ACC112 (cell line): ENCODE results near the gene IFITM2.

ENCODE experiments used
- H2AFZ ChIP-seq: fragments of 200-600 bp; sonication (generic); one replicate; pipeline ENCODE4 v1.6.0; 2017; ENCODE audit warnings: antibody characterized with exemption, low read length; ENCODE audit not compliant: unreplicated experiment
- H3K27ac ChIP-seq: fragments of 200-600 bp; sonication (generic); 2 replicates; pipeline ENCODE4 v1.5.1; 2014; ENCODE audit warnings: low read depth, mild to moderate bottlenecking, antibody characterized with exemption, low read length, moderate library complexity
- H3K27me3 ChIP-seq: fragments of 200-600 bp; sonication (generic); 2 replicates; pipeline ENCODE4 v1.6.1; 2014; ENCODE audit warnings: mild to moderate bottlenecking, antibody characterized with exemption, low read length, moderate library complexity, mixed read lengths; ENCODE audit not compliant: insufficient read depth
- H3K36me3 ChIP-seq: fragments of 200-600 bp; sonication (generic); 2 replicates; pipeline ENCODE4 v1.6.1; 2016; ENCODE audit warnings: mild to moderate bottlenecking, antibody characterized with exemption, low read length, moderate library complexity, mixed read lengths; ENCODE audit not compliant: insufficient read depth
- H3K4me1 ChIP-seq: fragments of 200-600 bp; sonication (generic); one replicate; pipeline ENCODE4 v1.6.1; 2016; ENCODE audit warnings: low read length, mixed read lengths; ENCODE audit not compliant: insufficient read depth, unreplicated experiment, control insufficient read depth
- H3K4me3 ChIP-seq: fragments of 200-600 bp; sonication (generic); 2 replicates; pipeline ENCODE4 v1.5.1; 2014; ENCODE audit warnings: mild to moderate bottlenecking, low read depth, low read length
- H3K79me2 ChIP-seq: fragments of 200-600 bp; sonication (generic); one replicate; pipeline ENCODE4 v1.6.0; 2016; ENCODE audit warnings: low read length; ENCODE audit not compliant: control insufficient read depth, unreplicated experiment, insufficient read depth

IFITM2 gene

DNA sequence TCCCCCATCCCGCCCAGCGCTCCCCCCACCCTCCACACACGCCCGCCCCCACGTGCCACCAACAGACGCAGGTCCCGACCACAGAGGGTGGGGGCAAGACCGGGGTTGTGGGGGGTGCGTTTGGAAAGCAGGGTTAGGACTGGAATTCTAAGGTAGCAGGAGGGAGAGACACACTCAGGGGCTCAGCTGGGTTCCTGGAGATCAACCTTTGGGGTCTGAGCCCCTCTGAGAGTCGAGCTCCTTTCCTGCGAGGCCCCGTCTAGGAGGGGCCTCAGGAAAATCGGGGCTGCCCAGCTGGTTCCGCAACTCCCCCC, 18.3 kb upstream of the IFITM2 start:
- no peaks in the 10 kb centered on the region for H3K36me3 ChIP-seq
- H2AFZ ChIP-seq: no peak overlapping the region
- peak overlapping the region; percentile 59 for H3K4me3 ChIP-seq
- no peaks in the 10 kb centered on the region for H3K79me2 ChIP-seq
- H3K4me1 ChIP-seq: peaks cover 3% of the 10 kb centered on the region
- H3K27ac ChIP-seq: no peak overlapping the region
- peaks cover 5% of the 10 kb centered on the region; the same call in 1 of the 2 replicates for H3K27me3 ChIP-seq

DNA sequence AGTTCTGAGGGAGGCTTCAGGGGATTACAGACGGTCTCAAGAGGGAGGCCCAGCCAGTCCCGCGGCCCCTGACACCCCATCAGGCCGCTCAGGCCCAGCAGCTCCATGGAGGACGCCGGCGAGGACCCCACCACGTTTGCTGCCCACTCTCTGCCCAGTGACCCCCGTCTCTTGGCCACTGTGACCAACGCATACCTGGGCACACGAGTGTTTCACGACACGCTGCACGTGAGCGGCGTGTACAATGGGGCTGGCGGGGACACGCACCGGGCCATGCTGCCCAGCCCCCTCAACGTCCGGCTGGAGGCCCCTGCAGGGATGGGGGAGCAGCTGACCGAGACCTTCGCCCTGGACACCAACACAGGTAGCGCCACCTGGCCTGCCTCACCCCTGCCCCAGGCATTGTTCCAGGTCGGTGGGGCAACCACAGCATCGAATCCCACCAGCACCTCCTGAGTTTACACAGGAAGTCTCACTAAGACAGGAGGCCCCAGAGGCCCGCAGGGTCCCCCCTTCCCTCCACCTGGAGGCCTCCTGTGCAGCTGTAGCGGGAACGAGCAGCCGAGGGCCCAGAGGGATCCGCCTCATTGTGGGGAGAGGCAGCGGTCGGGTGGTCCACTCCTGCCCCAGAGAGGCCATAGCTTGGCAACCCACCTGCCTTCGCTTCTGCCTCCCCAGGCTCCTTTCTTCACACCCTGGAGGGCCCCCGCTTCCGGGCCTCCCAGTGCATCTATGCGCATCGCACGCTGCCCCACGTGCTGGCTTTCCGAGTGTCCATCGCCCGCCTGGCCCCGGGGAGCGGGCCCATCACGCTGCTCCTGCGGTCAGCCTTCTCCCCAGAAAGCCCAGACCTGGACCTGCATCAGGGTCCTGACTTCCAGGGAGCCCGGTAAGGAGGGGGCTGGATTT, 17.6 kb upstream of the IFITM2 start:
- H3K27ac ChIP-seq: no peak overlapping the region
- no peaks in the 10 kb centered on the region for H3K79me2 ChIP-seq
- H3K4me1 ChIP-seq: peaks cover 3% of the 10 kb centered on the region
- H3K27me3 ChIP-seq: peaks cover 5% of the 10 kb centered on the region; the same call in 1 of the 2 replicates
- no peaks in the 10 kb centered on the region for H3K36me3 ChIP-seq
- no peak overlapping the region for H2AFZ ChIP-seq
- H3K4me3 ChIP-seq: peak overlapping the region; percentile 59

DNA sequence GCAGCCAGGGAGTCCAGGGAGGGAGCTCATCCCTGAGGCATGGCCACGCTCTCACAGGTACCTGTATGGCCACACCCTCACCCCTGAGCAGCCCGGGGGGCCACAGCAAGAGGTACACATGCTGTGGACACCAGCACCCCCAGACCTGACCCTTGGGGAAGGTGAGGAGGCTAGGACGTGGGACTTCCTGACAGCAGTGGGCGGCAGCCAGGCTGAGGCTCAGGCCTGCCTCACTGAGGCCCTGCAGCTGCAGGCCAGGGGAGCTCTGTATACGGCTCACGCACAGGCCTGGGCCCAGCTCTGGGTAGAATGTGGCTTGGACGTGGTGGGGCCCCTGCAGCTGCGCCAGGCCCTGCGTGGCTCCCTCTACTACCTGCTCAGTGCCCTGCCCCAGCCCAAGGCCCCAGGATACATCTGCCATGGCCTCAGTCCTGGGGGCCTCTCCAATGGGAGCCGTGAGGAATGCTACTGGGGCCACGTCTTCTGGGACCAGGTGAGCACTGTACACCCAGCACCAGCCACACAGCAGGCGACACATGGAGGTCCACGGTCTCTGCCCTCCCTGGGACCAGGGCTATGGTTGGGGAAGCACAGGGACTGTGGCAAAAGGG, 16.9 kb upstream of the IFITM2 start:
- Histone ChIP-seq H3K27ac (no peak overlapping the region), H3K4me1 (peaks cover 3% of the 10 kb centered on the region), H2AFZ (no peak overlapping the region), H3K79me2 (no peaks in the 10 kb centered on the region), H3K36me3 (no peaks in the 10 kb centered on the region), H3K4me3 (no peak overlapping the region), H3K27me3 (peaks cover 5% of the 10 kb centered on the region; the same call in 1 of the 2 replicates)

DNA sequence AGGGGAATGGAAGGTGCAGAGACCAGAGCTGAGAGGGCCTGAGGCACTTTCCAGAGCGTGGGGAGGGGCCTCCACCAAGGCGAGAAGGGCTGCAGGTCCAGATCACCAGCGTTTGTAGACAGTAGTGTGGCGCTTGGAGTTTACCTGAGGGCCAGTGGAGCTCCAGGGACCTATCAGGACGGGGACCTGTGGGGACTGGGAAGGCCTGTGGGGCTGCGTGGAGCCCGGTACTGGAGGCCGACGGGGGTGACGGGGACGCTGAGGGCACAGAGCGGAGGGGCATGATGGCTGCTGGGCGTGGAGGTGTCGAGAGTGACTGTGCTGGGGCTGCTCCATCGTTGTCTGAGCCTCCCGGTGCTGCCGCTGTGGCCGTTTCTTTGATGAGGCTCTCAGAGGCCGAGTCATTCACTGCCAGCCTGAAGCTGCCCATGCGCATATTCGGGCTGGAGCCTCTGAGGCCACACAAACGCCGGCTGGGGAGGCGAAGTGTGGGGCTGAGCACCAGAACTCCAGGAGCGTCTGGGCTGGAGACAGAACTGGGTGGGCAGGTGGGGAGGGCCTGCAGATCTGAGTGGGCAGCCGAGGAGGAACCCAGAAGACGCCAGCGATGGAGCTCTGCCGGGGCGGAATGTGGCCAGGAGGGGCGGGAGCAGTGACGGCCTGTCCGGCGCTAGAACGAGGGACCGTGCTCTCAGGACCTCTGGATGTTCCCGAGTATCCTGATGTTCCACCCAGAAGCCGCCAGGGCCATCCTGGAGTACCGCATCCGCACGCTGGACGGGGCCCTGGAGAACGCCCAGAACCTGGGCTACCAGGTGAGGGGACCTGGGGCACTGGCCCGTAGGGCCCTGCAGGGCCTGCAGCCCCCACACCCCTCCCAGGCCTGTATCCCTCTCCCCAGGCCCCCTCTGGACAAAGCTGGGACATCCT, 16.1 kb upstream of the IFITM2 start:
- no peak overlapping the region for H3K27ac ChIP-seq
- H2AFZ ChIP-seq: no peak overlapping the region
- H3K36me3 ChIP-seq: no peaks in the 10 kb centered on the region
- peaks cover 3% of the 10 kb centered on the region for H3K4me1 ChIP-seq
- no peak overlapping the region for H3K4me3 ChIP-seq
- no peaks in the 10 kb centered on the region for H3K79me2 ChIP-seq
- peaks cover 5% of the 10 kb centered on the region; the same call in 1 of the 2 replicates for H3K27me3 ChIP-seq

DNA sequence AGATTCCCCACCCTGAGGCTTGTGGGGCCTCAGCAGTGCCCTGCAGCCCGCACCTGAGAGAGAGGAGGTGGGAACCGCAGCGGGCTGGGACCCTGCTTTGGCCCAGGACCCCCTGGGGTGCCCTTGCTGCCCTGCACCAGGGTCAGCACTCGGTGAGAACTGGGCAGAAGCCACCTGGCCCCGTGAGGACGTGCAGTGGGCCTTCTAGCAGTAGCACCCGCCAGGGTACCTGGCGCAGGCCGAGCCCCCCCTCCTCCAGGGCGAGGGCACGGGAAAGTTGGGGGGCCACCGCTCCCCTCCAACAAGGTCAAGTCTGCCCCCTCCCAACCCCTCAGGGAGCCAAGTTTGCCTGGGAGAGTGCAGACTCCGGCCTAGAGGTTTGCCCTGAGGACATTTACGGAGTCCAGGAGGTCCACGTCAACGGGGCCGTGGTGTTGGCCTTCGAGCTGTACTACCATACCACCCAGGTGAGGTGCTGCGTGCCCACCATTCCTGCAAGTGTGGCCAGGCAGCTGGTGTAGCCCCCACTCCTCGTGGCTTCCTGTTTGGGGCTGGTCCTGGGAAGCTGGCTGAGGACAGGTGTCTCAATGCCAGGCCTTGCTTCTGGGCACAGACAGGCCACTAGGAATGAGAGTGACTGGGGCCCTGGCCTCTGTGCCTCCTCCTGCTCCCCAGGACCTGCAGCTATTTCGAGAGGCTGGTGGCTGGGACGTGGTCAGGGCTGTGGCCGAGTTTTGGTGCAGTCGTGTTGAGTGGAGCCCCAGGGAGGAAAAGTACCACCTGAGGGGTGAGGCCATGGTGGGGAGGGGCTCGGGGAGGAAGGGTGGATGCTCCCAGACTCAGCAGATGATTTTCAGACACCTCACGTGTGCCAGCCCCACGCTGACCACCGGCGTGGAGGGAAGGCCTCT, 15.2 kb upstream of the IFITM2 start:
- H3K79me2 ChIP-seq: no peaks in the 10 kb centered on the region
- H3K27me3 ChIP-seq: peaks cover 5% of the 10 kb centered on the region; the same call in 1 of the 2 replicates
- peaks cover 3% of the 10 kb centered on the region for H3K4me1 ChIP-seq
- no peaks in the 10 kb centered on the region for H3K36me3 ChIP-seq
- H2AFZ ChIP-seq: no peak overlapping the region
- no peak overlapping the region for H3K27ac ChIP-seq
- H3K4me3 ChIP-seq: no peak overlapping the region

DNA sequence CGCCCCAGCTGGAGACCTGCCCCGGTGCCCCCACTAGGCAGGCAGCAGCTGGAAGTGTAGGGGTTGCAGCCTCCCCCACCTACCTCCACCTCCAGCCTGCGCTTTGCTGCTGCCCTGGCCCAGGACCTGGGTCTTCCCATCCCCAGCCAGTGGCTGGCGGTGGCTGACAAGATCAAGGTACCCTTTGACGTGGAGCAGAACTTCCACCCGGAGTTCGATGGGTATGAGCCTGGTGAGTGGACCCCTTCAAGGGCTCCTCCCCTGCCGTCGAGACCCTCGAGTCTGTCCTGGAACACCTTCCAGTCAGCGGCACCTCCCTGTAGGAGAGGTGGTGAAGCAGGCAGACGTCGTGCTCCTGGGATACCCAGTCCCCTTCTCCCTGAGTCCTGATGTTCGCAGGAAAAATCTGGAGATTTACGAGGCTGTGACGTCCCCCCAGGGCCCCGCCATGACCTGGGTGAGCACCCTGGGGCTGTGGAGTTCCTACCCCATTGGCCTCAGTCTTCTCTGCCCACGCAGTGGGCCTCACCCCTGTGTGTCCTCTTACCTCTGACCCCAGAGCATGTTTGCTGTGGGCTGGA, 14.3 kb upstream of the IFITM2 start:
- Histone ChIP-seq H2AFZ (no peak overlapping the region), H3K27me3 (no peaks in the 10 kb centered on the region), H3K4me3 (no peak overlapping the region), H3K4me1 (peaks cover 3% of the 10 kb centered on the region), H3K79me2 (no peaks in the 10 kb centered on the region), H3K36me3 (no peaks in the 10 kb centered on the region), H3K27ac (no peak overlapping the region)

DNA sequence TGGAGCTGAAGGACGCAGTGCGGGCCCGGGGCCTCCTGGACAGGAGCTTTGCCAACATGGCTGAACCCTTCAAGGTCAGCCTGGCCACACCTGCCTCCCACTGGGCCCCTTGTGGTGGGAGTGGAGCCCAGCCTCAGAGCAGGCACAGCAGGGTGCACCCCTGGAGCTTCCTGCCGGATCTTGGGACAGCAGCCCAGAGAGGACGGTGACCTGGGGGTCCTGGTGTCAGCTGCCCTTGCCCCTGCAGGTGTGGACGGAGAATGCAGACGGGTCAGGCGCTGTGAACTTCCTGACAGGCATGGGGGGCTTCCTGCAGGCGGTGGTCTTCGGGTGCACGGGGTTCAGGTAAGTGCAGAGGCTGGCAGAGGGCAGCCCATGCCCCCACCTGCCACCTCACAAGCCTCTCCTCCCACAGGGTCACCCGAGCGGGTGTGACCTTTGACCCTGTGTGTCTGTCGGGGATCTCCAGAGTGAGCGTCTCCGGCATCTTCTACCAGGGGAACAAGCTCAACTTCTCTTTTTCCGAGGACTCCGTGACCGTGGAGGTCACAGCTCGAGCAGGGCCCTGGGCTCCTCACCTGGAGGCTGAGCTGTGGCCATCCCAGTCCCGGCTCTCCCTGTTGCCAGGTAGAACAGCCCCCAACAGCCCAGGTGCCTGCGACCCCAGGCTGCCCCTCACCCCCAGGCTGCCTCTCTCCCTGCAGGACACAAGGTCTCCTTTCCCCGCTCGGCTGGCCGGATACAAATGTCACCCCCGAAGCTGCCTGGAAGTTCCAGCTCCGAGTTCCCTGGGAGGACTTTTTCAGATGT, 13.6 kb upstream of the IFITM2 start:
- Histone ChIP-seq H2AFZ (no peak overlapping the region), H3K36me3 (no peaks in the 10 kb centered on the region), H3K79me2 (no peaks in the 10 kb centered on the region), H3K4me1 (peaks cover 3% of the 10 kb centered on the region), H3K27ac (no peak overlapping the region), H3K4me3 (no peak overlapping the region), H3K27me3 (no peaks in the 10 kb centered on the region)

DNA sequence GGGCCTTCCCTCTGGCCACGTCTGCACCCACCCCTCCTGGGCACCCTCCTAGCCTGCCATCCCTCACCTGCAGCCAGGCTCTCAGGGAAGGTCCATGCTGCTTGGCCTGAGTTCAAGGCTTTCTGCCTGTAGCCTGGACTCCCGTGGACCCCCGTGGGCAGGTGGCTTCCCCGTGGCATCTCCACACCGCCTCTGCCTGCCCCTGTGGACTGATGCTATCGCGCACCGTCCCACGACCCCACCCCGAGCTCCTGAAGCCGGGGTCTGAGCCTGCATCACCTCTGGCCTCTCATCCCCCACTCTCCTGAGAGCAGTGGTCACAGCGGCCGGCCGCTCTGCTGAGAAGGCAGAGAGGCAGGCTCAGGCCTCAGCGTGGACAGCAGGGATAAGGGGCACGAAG, 12.8 kb upstream of the IFITM2 start:
- Histone ChIP-seq H3K27me3 (no peaks in the 10 kb centered on the region; the same call in 1 of the 2 replicates), H3K27ac (no peak overlapping the region), H2AFZ (no peak overlapping the region), H3K79me2 (no peaks in the 10 kb centered on the region), H3K4me1 (no peaks in the 10 kb centered on the region), H3K4me3 (no peak overlapping the region), H3K36me3 (no peaks in the 10 kb centered on the region)
